HG02970 (cell line): Measurements from ENCODE around the gene VWA8.
"Not testable (repeated sequence)": the region's sequence is repeated elsewhere in the genome, so short reads cannot be mapped to it uniquely, and the experiment has no call there.

Experiments
- ATAC-seq: cut with Tn5 transposase; IDR thresholded peaks from one replicate; pipeline ENCODE4 v1.9.1; 2021; ENCODE audit warnings: mild to moderate bottlenecking, moderate library complexity, moderate number of reproducible peaks; ENCODE audit not compliant: unreplicated experiment, low FRiP score

VWA8 gene

GRCh38 chr13:41599619-41600018 lies 361.3 kb downstream of the VWA8 start:
- ATAC-seq = no peak

- ATAC-seq = no peak
Observed at GRCh38 chr13:41597348-41598041, 363.4 kb downstream of the VWA8 start.

GRCh38 chr13:41596190-41596589 lies 364.7 kb downstream of the VWA8 start:
- ATAC-seq = no peak

- ATAC-seq = no peak
Observed at GRCh38 chr13:41595298-41595697, 365.6 kb downstream of the VWA8 start.

- ATAC-seq = no peak
Observed at GRCh38 chr13:41590643-41591042, 370.3 kb downstream of the VWA8 start.

GRCh38 chr13:41590122-41590521 lies 370.8 kb downstream of the VWA8 start:
- ATAC-seq = no peak

GRCh38 chr13:41589434-41589833 lies 371.5 kb downstream of the VWA8 start:
- no peak for ATAC-seq

- no peak for ATAC-seq
Observed at GRCh38 chr13:41588899-41589298, 372.0 kb downstream of the VWA8 start.

- no peak for ATAC-seq
Observed at GRCh38 chr13:41588448-41588847, 372.5 kb downstream of the VWA8 start.

- ATAC-seq = no peak
Observed at GRCh38 chr13:41587490-41587889, 373.4 kb downstream of the VWA8 start.

GRCh38 chr13:41586216-41586615 lies 374.7 kb downstream of the VWA8 start:
- no peak for ATAC-seq

- ATAC-seq = no peak
Observed at GRCh38 chr13:41582027-41582463, 378.9 kb downstream of the VWA8 start.

- no peak for ATAC-seq
Observed at GRCh38 chr13:41580345-41580744, 380.6 kb downstream of the VWA8 start.

- ATAC-seq = no peak
Observed at GRCh38 chr13:41579881-41580280, 381.0 kb downstream of the VWA8 start.

GRCh38 chr13:41579168-41579567 lies 381.7 kb downstream of the VWA8 start:
- no peak for ATAC-seq

GRCh38 chr13:41578371-41578770 lies 382.5 kb downstream of the VWA8 start:
- ATAC-seq = no peak

- no peak for ATAC-seq
Observed at GRCh38 chr13:41577436-41577835, 383.5 kb downstream of the VWA8 start.

GRCh38 chr13:41573640-41574039 lies 387.3 kb downstream of the VWA8 start:
- ATAC-seq = not testable (repeated sequence)

- not testable (repeated sequence) for ATAC-seq
Observed at GRCh38 chr13:41571817-41572340, 389.0 kb downstream of the VWA8 start.

- no peak for ATAC-seq
Observed at GRCh38 chr13:41568972-41569351, 391.9 kb downstream of the VWA8 start.

GRCh38 chr13:41568143-41568971 lies 392.6 kb downstream of the VWA8 start:
- ATAC-seq = no peak

- no peak for ATAC-seq
Observed at GRCh38 chr13:41567363-41567762, 393.5 kb downstream of the VWA8 start.
